Ishikawa (cell line): ENCODE measurements around the gene CDK6.

Experiments used
- CEBPB ChIP-seq: IDR thresholded peaks from 2 replicates; pipeline ENCODE4 v1.6.1; 2012
- CREB1 ChIP-seq: IDR thresholded peaks from 2 replicates; pipeline ENCODE4 v1.6.1; 2012; ENCODE audit warnings: low read depth
- EGR1 ChIP-seq: IDR thresholded peaks from 2 replicates; pipeline ENCODE4 v1.6.1; 2012
- EP300 ChIP-seq: IDR thresholded peaks from 2 replicates; pipeline ENCODE4 v1.6.1; 2012; ENCODE audit warnings: borderline replicate concordance
- FOXM1 ChIP-seq: IDR thresholded peaks from 2 replicates; pipeline ENCODE4 v1.6.1; 2012; ENCODE audit warnings: low read depth, borderline replicate concordance
- NFIC ChIP-seq: IDR thresholded peaks from 2 replicates; pipeline ENCODE4 v1.6.1; 2012
- RAD21 ChIP-seq: IDR thresholded peaks from 2 replicates; pipeline ENCODE4 v1.6.1; 2012; ENCODE audit warnings: low read depth
- TAF1 ChIP-seq: IDR thresholded peaks from 2 replicates; pipeline ENCODE4 v1.6.1; 2012; ENCODE audit warnings: low read depth, mild to moderate bottlenecking
- TCF12 ChIP-seq: IDR thresholded peaks from 2 replicates; pipeline ENCODE4 v1.6.1; 2012; ENCODE audit warnings: low read depth
- TEAD4 ChIP-seq: IDR thresholded peaks from 2 replicates; pipeline ENCODE4 v1.6.1; 2012
- YY1 ChIP-seq: IDR thresholded peaks from 2 replicates; pipeline ENCODE4 v1.6.1; 2012; ENCODE audit warnings: low read depth
- ZBTB7A ChIP-seq: IDR thresholded peaks from 2 replicates; pipeline ENCODE4 v1.6.1; 2012; ENCODE audit warnings: low read depth
- TF ChIP-seq, protein P1 (sequence below): IDR thresholded peaks from 2 replicates; pipeline ENCODE4 v1.6.1; 2012; ENCODE audit warnings: low read depth, mild to moderate bottlenecking
- TF ChIP-seq, protein P2 (sequence below): IDR thresholded peaks from 2 replicates; pipeline ENCODE4 v1.6.1; 2012
- TF ChIP-seq, protein P3 (sequence below): IDR thresholded peaks from 2 replicates; pipeline ENCODE4 v1.6.1; 2012

The CDK6 gene

DNA sequence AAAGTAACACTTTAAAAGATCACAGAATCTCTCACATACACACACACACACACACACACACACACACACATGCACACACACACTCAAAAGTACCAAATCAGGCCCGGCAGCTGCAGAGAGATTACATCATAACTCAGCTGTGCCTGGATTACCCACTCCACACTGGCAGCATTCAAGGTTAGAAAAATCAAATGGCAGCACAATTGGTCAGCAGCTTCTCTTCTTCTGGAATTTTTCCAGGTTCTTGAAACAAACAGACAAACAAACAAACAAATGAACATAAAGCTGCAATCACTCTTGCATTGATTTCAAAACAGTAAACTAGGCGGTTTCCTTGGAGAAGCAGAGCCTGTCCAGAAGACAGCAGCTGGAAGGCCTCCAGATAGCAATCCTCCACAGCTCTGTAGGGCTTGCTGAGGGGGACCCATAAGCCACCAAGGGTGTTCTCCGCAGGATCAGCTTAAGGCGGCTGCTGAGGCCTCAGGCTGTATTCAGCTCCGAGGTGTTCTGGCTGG is 221.7 kb downstream of the CDK6 start:
- TF ChIP-seq FOXM1 (no peak), NFIC (no peak), ZBTB7A (no peak), CREB1 (no peak), TEAD4 (no peak), TAF1 (no peak), YY1 (no peak), EGR1 (no peak), CEBPB (no peak), EP300 (no peak), TCF12 (no peak), RAD21 (no peak)
- TF ChIP-seq, protein P1, sequence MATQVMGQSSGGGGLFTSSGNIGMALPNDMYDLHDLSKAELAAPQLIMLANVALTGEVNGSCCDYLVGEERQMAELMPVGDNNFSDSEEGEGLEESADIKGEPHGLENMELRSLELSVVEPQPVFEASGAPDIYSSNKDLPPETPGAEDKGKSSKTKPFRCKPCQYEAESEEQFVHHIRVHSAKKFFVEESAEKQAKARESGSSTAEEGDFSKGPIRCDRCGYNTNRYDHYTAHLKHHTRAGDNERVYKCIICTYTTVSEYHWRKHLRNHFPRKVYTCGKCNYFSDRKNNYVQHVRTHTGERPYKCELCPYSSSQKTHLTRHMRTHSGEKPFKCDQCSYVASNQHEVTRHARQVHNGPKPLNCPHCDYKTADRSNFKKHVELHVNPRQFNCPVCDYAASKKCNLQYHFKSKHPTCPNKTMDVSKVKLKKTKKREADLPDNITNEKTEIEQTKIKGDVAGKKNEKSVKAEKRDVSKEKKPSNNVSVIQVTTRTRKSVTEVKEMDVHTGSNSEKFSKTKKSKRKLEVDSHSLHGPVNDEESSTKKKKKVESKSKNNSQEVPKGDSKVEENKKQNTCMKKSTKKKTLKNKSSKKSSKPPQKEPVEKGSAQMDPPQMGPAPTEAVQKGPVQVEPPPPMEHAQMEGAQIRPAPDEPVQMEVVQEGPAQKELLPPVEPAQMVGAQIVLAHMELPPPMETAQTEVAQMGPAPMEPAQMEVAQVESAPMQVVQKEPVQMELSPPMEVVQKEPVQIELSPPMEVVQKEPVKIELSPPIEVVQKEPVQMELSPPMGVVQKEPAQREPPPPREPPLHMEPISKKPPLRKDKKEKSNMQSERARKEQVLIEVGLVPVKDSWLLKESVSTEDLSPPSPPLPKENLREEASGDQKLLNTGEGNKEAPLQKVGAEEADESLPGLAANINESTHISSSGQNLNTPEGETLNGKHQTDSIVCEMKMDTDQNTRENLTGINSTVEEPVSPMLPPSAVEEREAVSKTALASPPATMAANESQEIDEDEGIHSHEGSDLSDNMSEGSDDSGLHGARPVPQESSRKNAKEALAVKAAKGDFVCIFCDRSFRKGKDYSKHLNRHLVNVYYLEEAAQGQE, result no peak
- TF ChIP-seq, protein P2, sequence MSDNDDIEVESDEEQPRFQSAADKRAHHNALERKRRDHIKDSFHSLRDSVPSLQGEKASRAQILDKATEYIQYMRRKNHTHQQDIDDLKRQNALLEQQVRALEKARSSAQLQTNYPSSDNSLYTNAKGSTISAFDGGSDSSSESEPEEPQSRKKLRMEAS, result no peak
- TF ChIP-seq, protein P3, sequence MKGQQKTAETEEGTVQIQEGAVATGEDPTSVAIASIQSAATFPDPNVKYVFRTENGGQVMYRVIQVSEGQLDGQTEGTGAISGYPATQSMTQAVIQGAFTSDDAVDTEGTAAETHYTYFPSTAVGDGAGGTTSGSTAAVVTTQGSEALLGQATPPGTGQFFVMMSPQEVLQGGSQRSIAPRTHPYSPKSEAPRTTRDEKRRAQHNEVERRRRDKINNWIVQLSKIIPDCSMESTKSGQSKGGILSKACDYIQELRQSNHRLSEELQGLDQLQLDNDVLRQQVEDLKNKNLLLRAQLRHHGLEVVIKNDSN, result no peak

DNA sequence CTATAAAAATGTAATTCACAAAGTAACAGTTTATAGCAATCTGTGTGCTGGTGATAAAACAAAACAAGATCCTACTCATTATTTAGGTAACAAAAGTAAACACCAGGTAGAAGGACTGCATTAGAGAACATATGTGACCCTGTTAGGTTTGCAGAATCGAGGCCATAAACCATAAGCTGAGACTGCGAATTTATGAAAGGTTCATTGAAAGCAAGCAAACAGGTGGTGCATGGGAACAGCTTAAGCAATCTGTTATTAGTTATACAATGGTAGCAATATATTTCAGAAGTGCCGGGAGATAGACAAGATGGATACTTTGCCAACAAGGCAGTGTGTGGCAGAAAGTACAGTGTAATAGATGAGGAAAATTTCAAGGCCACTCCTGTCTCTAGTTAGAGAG is 222.7 kb downstream of the CDK6 start:
- TF ChIP-seq NFIC (no peak), EGR1 (no peak), YY1 (no peak), CEBPB (no peak), EP300 (no peak), TCF12 (no peak), TEAD4 (no peak), ZBTB7A (no peak), RAD21 (no peak), TAF1 (no peak), FOXM1 (no peak), CREB1 (no peak)
- TF ChIP-seq, protein P3, result no peak
- TF ChIP-seq, protein P2, result no peak
- TF ChIP-seq, protein P1, result no peak

DNA sequence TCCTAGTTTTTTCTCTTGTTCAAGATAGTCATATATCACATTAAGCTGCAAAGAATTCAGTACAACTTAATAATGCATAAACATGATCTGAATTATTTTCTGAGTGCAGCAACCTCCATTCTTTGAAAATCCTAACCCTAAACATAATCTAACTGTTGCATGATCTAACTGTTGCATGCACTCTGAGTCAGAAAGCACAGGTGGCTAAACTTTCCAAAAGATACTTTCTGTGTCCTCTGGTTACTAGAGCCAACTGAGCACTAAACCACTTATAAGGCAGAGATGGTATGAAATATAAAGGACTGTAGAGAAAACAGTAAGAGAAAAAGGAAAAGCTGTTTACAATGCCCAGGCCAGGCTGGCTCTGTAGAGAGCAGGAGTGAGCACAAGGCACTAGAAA is 223.2 kb downstream of the CDK6 start:
- TF ChIP-seq, protein P2, result no peak

DNA sequence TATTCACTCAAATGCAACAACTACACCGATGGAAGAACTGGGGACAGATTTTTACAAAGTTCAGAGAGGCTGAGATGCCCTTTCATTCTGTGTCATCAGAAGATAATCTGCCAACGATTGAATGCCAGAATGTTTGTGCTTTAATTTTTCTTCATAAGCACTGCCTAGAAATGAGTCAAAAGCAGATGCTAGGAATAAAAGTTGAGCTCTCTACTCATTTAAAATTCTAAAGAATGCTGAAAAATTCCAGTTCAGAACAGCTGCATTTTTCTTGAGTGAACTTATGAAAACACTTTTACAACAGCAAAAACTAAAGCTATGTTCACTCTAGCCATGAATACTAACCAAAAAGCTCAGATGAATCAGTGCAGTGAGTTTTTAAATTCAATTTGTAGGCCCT is 223.9 kb downstream of the CDK6 start:
- TF ChIP-seq CEBPB (no peak), TEAD4 (no peak), EGR1 (no peak), TAF1 (no peak), NFIC (no peak), ZBTB7A (no peak)
- TF ChIP-seq, protein P1, result no peak
- TF ChIP-seq, protein P3, result no peak

DNA sequence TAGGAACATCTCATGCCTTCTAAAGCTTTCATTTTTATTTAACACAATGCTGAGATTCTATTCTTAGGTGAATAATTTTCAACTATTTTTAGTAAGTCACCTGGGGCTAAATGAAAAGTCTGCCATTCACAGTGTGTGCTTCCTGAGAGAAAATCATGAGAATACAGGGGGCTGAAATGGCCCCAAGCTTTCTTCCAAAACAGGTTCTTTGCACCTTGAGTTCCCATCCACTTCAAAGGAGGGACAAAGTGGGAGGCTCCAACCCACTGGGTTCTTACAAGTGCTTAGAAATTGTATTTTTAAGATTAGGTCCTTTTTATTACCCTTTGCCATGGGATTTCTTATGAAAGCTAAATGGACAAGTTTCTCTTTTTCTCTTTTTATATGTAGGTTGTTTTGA is 224.6 kb downstream of the CDK6 start:
- no peak for TF ChIP-seq EGR1
- no peak for TF ChIP-seq TAF1
- TF ChIP-seq NFIC, result no peak
- TF ChIP-seq ZBTB7A, result no peak
- TF ChIP-seq FOXM1, result no peak
- no peak for TF ChIP-seq RAD21
- TF ChIP-seq EP300, result no peak
